ENCODE results near the gene CDK5RAP2. TPM values are rescaled to one million over a fixed set of nuclear protein-coding genes. Genes with fewer than 3 reads are reported as not detected.

The CDK5RAP2 gene
- total and polyA plus RNA-seq, 7 donors, result 10.6 to 57.8 (median 41.0) TPM

Other genes with a start within 250 kb of the CDK5RAP2 start
- 10 to 100 TPM; 11.8 to 21.0 (median 15.7) TPM for gene MEGF9, start 134.3 kb upstream of the CDK5RAP2 start, total RNA-seq
- 1 to 10 TPM; 2.5 to 4.4 (median 3.0) TPM for gene MEGF9, start 134.3 kb upstream of the CDK5RAP2 start, polyA plus RNA-seq
- gene FBXW2, start 213.2 kb upstream of the CDK5RAP2 start, total RNA-seq, result 10 to 100 TPM; 30.9 to 61.8 (median 36.3) TPM
- 10 to 100 TPM; 10.2 to 24.0 (median 16.6) TPM for gene FBXW2, start 213.2 kb upstream of the CDK5RAP2 start, polyA plus RNA-seq

Measured in sigmoid colon (tissue), 7 donors.